Activated CD4-positive, alpha-beta memory T cell treated with anti-CD3 and anti-CD28 coated beads, Interleukin-2, amount 10 ng/mL, durations not matched to agents 7 days and 5 days (primary cell): ENCODE data around the gene KIAA0586. TPM values are rescaled to one million over a fixed set of nuclear protein-coding genes. Genes with fewer than 3 reads are reported as not detected.
A peak's percentile ranks its signal among the peaks of the same experiment; 100 is the strongest.
"Not testable (repeated sequence)": the region's sequence is repeated elsewhere in the genome, so short reads cannot be mapped to it uniquely, and the experiment has no call there.

Experiments used
- CTCF ChIA-PET: fragments of 350-600 bp; sonication (Branson Sonifier 250); formaldehyde crosslinking; loops from one replicate; lab custom pipeline; 2021; ENCODE audit warnings: antibody characterized with exemption, inconsistent platforms; lab: Charles Lee
- POLR2A ChIA-PET: fragments of 350-600 bp; sonication (Branson Sonifier 250); formaldehyde crosslinking; loops from one replicate; lab custom pipeline; 2021; ENCODE audit warnings: antibody characterized with exemption; lab: Charles Lee
- DNase-seq: peaks from one replicate; pipeline ENCODE4 v3.0.0-alpha.2; 2020
- H3K27ac Mint-ChIP-seq: one replicate; pipeline ENCODE4 v1.8.0; 2021; ENCODE audit warnings: mild to moderate bottlenecking, mixed read lengths
- H3K27me3 Mint-ChIP-seq: one replicate; pipeline ENCODE4 v1.8.0; 2021; ENCODE audit warnings: mixed read lengths
- H3K36me3 Mint-ChIP-seq: one replicate; pipeline ENCODE4 v1.8.0; 2021; ENCODE audit warnings: low read depth, mixed read lengths
- H3K4me1 Mint-ChIP-seq: one replicate; pipeline ENCODE4 v1.8.0; 2021; ENCODE audit warnings: mixed read lengths
- H3K4me3 Mint-ChIP-seq: one replicate; pipeline ENCODE4 v1.8.0; 2021; ENCODE audit warnings: mild to moderate bottlenecking, mixed read lengths
- H3K9me3 Mint-ChIP-seq: one replicate; pipeline ENCODE4 v1.8.0; 2021; ENCODE audit warnings: mixed read lengths
- total RNA-seq, 2 experiments: library from RNA; stranded (reverse); gene quantifications; one replicate each; pipeline ENCODE4 v1.2.3, GENCODE V29; 2021

KIAA0586 gene
- total RNA-seq, 2 experiments from 2014 or later: 31.7 to 34.6 TPM

DNA sequence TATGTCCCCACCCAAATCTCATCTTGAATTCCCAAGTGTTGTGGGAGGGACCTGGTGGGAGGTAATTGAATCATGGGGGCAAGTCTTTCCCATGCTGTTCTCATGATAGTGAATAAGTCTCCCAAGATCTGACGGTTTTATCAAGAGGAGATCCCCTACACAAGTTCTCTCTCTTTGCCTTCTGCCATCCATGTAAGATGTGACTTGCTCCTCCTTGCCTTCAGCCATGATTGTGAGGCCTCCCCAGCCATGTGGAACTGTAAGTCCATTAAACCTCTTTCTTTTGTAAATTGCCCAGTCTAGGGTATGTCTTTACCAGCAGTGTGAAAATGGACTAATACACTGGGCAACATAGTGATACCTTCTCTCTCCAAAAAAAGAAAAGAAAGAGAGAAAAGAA lies 10.6 kb upstream of the KIAA0586 start:
- H3K9me3 Mint-ChIP-seq, H3K4me3 Mint-ChIP-seq, H3K27me3 Mint-ChIP-seq, H3K27ac Mint-ChIP-seq, H3K4me1 Mint-ChIP-seq, CTCF ChIA-PET, DNase-seq: not testable (repeated sequence)
- POLR2A ChIA-PET: interaction anchor here (0.7 kb wide), 1 partner anchor 11 kb away, joined by 3 read pairs; the partner anchor contains the start of genes KIAA0586 and TIMM9
- H3K36me3 Mint-ChIP-seq: peaks cover 58% of the 10 kb centered on the region

DNA sequence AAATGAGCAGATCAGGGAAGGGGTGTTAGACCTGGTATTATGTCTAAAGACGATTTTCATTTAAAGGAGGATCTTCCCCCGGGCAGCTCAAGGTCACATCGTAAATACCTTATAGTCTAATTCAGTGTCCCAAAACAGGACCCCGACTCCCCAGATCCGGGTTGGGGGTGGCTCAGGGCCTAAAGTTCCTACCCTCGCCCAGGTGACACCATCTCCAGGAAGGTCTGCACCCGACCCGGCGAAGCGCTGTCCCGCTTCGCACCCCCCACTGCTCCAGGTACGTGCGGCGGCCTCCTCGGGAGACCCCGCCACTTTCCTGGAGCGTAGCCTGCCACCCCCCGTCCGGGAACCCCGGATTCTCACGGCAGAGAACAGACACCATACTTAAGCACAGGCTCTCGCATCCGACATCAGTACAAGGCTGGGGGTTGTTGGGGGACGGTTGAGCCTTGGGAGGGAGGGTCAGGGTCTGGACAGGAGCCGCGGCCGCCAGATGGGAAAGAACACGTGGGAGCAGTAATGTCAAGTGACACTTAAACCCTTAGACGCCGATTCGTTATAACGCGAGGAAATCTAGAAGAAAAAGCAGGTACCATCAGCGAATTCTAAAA lies 744 bp upstream of the KIAA0586 start:
- Mint-ChIP-seq H3K27me3 (no peaks in the 10 kb centered on the region), H3K9me3 (no peaks in the 10 kb centered on the region), H3K4me1 (peaks cover 44% of the 10 kb centered on the region), H3K4me3 (peak overlapping the region; percentile 93), H3K27ac (peak overlapping the region; percentile 97), H3K36me3 (peaks cover 24% of the 10 kb centered on the region)
- CTCF ChIA-PET: interaction anchor here (0.8 to 4.1 kb wide), 4 partner anchors 31 to 182 kb away, joined by 3 to 26 read pairs (median 3); partner anchors contain the start of genes ARID4A, PSMA3 and TOMM20L
- POLR2A ChIA-PET: interaction anchor here (0.9 to 2.6 kb wide), 21 partner anchors 9 to 1822 kb away, joined by 3 to 61 read pairs (median 4); partner anchors contain the start of genes ACTR10, ARID4A, DAAM1 and PPM1A
- peak; percentile 47 for DNase-seq

- Mint-ChIP-seq H3K27ac (peak overlapping the region; percentile 97), H3K4me1 (peaks cover 46% of the 10 kb centered on the region), H3K9me3 (no peaks in the 10 kb centered on the region), H3K4me3 (peak overlapping the region; percentile 93), H3K36me3 (peaks cover 22% of the 10 kb centered on the region), H3K27me3 (no peaks in the 10 kb centered on the region)
- peak; percentile 23 for DNase-seq
- ChIA-PET POLR2A (interaction anchor here (0.6 to 2.6 kb wide), 17 partner anchors 10 to 1821 kb away, joined by 3 to 61 read pairs (median 5); partner anchors contain the start of genes ARID4A, DAAM1, JKAMP and L3HYPDH), CTCF (interaction anchor here (0.9 to 4.1 kb wide), 3 partner anchors 15 to 184 kb away, joined by 3 to 26 read pairs (median 3); partner anchors contain the start of genes PSMA3 and TOMM20L)
Observed at GRCh38 chr14:58428118-58428683, 682 bp downstream of the KIAA0586 start.

DNA sequence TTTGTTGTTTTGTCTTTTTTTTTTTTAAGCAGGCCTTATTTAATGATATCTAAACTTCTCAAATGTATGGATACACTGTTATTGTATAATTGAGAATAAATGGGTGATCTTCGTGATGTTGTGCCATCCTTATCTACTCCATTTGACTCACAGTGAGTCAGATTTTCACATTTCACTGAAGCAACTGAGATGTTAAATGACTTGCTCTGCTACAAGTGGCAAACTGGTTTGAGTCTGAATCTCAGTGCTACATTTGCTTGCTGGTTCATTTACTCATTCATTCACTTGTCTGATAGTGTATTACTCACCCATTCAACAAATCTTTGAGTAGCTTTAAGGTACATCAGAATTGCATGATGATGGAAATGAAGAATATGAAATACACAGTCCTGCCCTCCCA lies 2.6 kb downstream of the KIAA0586 start:
- Mint-ChIP-seq H3K27ac (peak overlapping the region; percentile 50), H3K4me3 (peak overlapping the region; percentile 7), H3K27me3 (no peaks in the 10 kb centered on the region), H3K4me1 (peaks cover 36% of the 10 kb centered on the region), H3K36me3 (peaks cover 23% of the 10 kb centered on the region), H3K9me3 (no peaks in the 10 kb centered on the region)
- ChIA-PET CTCF (interaction anchor here (0.9 kb wide), 1 partner anchor 32 kb away, joined by 3 read pairs; no protein-coding TSS in a partner anchor), POLR2A (interaction anchor here (0.8 to 1.7 kb wide), 4 partner anchors 14 to 186 kb away, joined by 3 to 4 read pairs (median 4); partner anchors contain the start of genes ARID4A, PSMA3 and TOMM20L)
- DNase-seq: no peak

DNA sequence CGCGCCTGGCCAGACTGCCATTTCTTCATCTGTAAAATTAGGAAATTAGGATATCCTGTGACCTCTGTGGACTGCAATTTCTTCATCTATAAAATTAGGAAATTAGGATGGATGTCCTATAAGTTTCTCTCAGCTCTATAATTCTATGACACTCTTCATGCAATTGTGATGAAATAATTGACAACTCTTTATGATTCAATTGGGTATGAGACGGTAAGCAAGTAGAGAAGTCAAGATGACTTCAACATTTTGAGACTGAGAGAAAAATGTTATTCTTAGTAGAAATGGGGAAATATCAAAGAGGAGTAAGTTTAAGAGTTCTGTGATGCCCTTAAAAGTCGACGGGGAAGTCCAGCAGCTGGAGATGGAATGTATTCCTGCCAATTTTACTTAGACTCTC lies 12.0 kb downstream of the KIAA0586 start:
- Mint-ChIP-seq H3K9me3 (no peaks in the 10 kb centered on the region), H3K4me3 (no peak overlapping the region), H3K4me1 (no peaks in the 10 kb centered on the region), H3K27ac (no peak overlapping the region), H3K36me3 (peaks cover 42% of the 10 kb centered on the region), H3K27me3 (no peaks in the 10 kb centered on the region)
- ChIA-PET POLR2A (no interaction called here), CTCF (no interaction called here)
- no peak for DNase-seq

DNA sequence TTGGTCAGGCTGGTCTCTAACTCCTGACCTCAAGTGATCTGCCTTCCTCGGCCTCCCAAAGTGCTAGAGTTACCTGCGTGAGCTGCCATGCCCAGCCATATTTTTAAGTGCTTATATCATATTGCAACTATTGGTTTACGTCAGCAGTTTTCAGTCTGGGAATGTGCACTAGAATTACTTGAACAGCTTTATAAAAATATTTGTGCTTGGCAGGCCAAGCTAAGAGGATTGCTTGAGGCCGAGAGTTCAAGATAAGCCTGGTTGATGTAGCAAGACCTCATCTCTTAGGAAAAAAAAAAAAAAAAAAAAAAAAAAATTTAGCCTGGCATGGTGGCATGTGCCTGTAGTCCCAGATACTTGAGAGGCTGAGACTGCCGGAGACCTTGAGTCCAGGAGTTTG lies 17.1 kb downstream of the KIAA0586 start:
- H3K4me1 Mint-ChIP-seq: no peaks in the 10 kb centered on the region
- ChIA-PET CTCF (interaction anchor here (1.4 kb wide), 1 partner anchor 27 kb away, joined by 3 read pairs; no protein-coding TSS in a partner anchor), POLR2A (no interaction called here)
- peaks cover 19% of the 10 kb centered on the region for H3K36me3 Mint-ChIP-seq
- H3K27ac Mint-ChIP-seq: no peak overlapping the region
- H3K27me3 Mint-ChIP-seq: no peaks in the 10 kb centered on the region
- no peaks in the 10 kb centered on the region for H3K9me3 Mint-ChIP-seq
- no peak for DNase-seq
- no peak overlapping the region for H3K4me3 Mint-ChIP-seq

GRCh38 chr14:58455593-58456265 lies 28.2 kb downstream of the KIAA0586 start:
- Mint-ChIP-seq H3K36me3 (peaks cover 44% of the 10 kb centered on the region), H3K27ac (no peak overlapping the region), H3K4me1 (peaks cover 3% of the 10 kb centered on the region), H3K27me3 (no peaks in the 10 kb centered on the region), H3K9me3 (no peaks in the 10 kb centered on the region), H3K4me3 (no peak overlapping the region)
- POLR2A ChIA-PET: no interaction called here
- CTCF ChIA-PET: interaction anchor here (1.8 kb wide), 1 partner anchor 59 kb away, joined by 4 read pairs; no protein-coding TSS in a partner anchor
- DNase-seq: no peak

DNA sequence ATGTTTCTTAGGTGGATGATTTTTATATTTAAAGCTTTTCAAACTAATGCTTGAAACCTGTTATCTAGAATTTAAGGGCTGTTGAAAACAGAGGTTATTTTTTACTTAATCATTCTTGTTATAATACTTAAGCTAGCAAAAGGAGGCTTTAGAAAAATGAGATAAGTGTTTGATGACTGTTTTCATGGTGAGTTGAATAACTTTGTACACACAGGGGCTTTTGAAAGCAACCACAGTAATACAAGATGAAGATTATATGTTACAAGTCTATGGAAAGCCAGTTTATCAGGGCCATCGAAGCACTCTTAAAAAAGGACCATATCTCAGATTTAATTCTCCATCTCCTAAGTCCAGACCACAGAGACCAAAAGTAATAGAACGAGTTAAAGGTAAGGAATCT lies 33.3 kb downstream of the KIAA0586 start:
- ChIA-PET CTCF (no interaction called here), POLR2A (no interaction called here)
- H3K27ac Mint-ChIP-seq: no peak overlapping the region
- H3K4me3 Mint-ChIP-seq: no peak overlapping the region
- peaks cover 37% of the 10 kb centered on the region for H3K36me3 Mint-ChIP-seq
- DNase-seq: no peak
- H3K27me3 Mint-ChIP-seq: no peaks in the 10 kb centered on the region
- no peaks in the 10 kb centered on the region for H3K9me3 Mint-ChIP-seq
- peaks cover 3% of the 10 kb centered on the region for H3K4me1 Mint-ChIP-seq

DNA sequence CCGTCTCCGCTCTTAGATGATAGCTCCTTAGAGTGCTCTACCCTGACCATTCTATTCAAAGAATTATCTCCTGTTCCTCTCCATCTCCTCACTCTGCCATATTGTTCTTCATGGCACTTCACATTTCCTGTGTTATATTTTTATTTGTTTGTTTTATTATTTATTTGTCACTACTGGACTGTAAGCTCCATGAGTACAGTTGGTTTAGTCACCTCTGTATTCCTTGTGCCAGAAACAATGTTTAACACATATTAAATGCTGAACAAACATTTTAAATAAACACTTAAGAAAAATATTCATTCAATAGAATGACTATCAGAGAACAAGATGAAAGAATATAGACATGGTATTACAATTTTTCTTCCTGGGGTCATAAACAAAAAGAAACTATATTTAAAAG lies 35.6 kb downstream of the KIAA0586 start:
- Mint-ChIP-seq H3K9me3 (no peaks in the 10 kb centered on the region), H3K4me1 (peaks cover 3% of the 10 kb centered on the region), H3K36me3 (peaks cover 21% of the 10 kb centered on the region), H3K27me3 (no peaks in the 10 kb centered on the region), H3K27ac (no peak overlapping the region), H3K4me3 (no peak overlapping the region)
- ChIA-PET CTCF (no interaction called here), POLR2A (no interaction called here)
- DNase-seq: no peak

GRCh38 chr14:58464652-58465051 lies 37.1 kb downstream of the KIAA0586 start:
- Mint-ChIP-seq H3K27me3 (no peaks in the 10 kb centered on the region), H3K4me1 (peaks cover 3% of the 10 kb centered on the region), H3K36me3 (peaks cover 23% of the 10 kb centered on the region), H3K4me3 (no peak overlapping the region), H3K27ac (no peak overlapping the region), H3K9me3 (no peaks in the 10 kb centered on the region)
- ChIA-PET CTCF (no interaction called here), POLR2A (no interaction called here)
- DNase-seq: no peak

DNA sequence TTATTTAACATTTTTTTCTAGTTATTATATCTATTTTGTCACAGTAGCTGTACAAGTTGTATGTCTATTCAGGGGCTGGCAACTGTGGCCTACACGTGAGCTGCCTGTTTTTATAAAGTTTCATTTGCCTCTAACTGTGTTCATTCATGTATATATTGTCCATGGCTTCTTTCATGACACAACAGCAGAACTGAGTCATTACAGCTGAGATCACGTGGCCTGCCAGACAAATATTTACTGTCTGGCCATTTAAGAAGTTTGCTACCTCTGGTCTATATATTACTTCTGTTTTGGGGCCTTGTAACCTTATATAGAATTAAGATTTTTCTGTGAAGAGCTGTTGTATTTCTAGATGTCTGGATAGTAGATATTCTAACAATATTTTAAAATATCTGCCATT lies 37.9 kb downstream of the KIAA0586 start:
- no peak overlapping the region for H3K4me3 Mint-ChIP-seq
- ChIA-PET CTCF (no interaction called here), POLR2A (no interaction called here)
- H3K9me3 Mint-ChIP-seq: no peaks in the 10 kb centered on the region
- H3K27ac Mint-ChIP-seq: no peak overlapping the region
- H3K36me3 Mint-ChIP-seq: peaks cover 23% of the 10 kb centered on the region
- no peaks in the 10 kb centered on the region for H3K27me3 Mint-ChIP-seq
- DNase-seq: no peak
- H3K4me1 Mint-ChIP-seq: no peaks in the 10 kb centered on the region

DNA sequence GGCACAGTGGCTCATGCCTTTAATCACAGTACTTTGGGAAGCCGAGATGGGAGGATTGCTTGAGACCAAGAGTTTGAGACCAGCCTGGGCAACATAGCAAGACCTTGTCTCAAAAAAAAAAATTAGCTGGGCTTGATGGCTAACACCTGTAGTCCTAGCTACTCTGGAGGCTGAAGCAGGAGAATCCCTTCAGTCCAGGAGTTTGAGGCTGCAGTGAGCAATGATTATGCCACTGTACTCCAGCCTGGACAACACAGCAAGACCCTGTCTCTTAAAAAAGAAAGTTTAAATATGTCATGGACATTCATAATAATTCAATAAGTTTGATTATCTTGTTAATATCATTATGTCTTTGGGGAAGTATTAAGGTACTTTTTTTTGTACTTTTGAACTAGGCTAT lies 38.9 kb downstream of the KIAA0586 start:
- CTCF ChIA-PET: interaction anchor here (0.6 kb wide), 2 partner anchors 10 to 61 kb away, joined by 3 read pairs; no protein-coding TSS in a partner anchor
- Mint-ChIP-seq H3K36me3 (peaks cover 17% of the 10 kb centered on the region), H3K4me3 (no peak overlapping the region), H3K4me1 (no peaks in the 10 kb centered on the region), H3K9me3 (no peaks in the 10 kb centered on the region), H3K27me3 (no peaks in the 10 kb centered on the region), H3K27ac (no peak overlapping the region)
- DNase-seq: no peak
- POLR2A ChIA-PET: no interaction called here

DNA sequence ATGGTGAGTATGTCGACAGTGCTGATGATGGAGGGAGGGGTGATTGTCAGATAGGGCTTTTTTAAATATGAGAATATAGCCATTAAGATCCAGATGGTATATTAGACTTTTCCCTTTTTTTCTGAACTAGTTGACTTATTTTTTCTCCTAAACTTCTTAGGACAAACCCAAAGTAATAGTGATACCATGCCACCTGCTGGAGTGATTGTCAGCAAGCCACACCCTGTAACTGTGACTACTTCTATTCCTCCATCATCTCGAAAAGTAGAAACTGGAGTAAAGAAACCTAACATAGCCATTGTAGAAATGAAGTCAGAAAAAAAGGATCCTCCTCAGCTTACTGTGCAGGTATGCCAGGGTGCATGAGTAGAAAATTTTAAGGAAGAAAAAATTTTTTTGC lies 40.1 kb downstream of the KIAA0586 start:
- Mint-ChIP-seq H3K9me3 (no peaks in the 10 kb centered on the region), H3K36me3 (peaks cover 13% of the 10 kb centered on the region), H3K27ac (no peak overlapping the region), H3K27me3 (no peaks in the 10 kb centered on the region), H3K4me3 (no peak overlapping the region), H3K4me1 (no peaks in the 10 kb centered on the region)
- ChIA-PET CTCF (no interaction called here), POLR2A (no interaction called here)
- DNase-seq: no peak
